GM04503 (cell line): ENCODE data around the gene PARVB.

Source experiments
- DNase-seq: peaks from one replicate; pipeline ENCODE4 v3.0.0-alpha.2; 2012; ENCODE audit warnings: low read depth

The PARVB gene

DNA sequence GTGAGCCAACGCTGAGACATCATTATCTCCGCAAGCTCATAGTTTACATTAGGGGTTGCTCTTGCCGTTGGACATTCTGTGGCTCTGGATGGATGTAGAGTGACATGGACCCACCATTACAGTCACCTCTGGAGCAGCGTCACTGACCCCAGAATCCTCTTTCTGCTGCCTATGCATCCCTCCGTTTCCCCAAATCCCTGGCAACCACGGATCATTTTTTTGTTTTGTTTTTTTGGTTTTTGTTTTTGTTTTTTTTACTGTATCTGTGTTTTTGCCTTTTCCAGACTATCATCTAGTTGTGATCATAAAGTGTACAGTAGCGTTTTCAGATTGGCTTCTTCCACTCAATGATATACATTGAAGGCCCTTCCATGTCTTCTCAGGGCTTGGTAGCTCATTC, 4.0 kb downstream of the PARVB start:
- no peak for DNase-seq

DNA sequence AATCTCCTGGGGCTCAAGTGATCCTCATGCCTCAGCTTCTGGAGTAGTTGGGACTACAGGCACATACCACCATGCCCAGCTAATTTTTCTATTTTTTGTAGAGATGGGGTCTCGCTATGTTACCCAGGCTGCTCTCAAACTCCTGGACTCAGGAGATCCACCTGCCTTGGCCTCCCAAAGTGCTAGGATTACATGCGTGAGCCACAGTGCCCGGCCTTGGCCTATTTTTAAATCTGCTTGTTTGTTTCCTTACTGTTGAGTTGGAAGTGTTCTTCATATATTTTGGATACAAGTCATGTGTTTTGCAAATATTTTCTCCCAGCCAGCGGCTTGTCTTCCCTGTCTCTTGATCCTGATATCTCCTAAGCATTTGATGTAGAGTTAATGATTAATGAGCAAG, 5.0 kb downstream of the PARVB start:
- no peak for DNase-seq

DNA sequence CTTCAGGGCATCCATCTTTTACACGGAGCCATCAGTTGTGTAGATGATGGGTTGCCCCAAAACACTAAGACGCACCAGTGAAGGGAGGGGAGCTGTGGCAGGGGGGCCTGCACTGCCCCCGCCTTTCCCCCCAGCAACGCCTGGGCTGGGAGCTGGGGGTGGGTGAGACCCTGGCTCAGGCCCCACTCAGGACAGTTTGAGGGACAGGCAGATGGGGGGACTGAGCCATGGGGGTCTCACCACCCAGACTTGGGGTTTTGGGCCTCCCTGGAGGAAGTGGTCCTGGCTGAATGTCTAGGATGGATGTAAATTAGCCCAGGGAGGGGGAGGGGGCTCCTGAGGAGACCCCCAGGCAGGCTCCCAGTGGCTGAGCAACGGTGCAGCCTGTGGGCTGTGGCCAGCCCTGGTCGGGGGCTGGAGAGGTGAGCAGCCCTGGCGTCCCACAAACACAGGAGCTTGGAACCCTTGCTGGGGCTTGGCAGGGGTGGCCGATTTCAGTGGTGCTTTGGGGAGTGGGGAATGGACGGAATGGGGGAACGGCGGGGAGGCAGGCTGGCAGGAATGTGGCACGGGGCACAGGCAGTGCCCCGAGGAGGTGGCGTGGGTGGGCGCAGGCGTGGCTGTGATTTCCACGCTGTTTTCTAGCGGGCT, 6.1 kb downstream of the PARVB start:
- DNase-seq = no peak

DNA sequence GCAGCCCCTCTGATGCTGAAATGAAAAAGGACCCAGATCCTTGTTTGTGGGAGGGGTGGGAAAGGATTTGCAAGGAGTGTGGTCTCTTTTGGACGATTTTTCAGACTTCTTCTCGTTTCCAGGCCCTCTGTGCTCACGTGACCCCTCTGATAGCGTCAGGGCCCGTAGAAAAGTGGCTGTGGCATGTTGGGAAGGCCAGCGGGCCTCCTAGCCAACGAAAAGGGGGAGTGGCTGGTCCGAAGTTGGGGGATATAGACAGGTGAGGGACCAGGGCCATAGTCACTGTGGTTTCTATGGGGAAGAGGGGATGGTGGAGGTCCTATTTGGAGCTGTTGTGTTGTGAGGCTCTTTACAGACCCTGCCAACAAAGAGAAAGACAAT, 6.6 kb downstream of the PARVB start:
- DNase-seq = no peak

DNA sequence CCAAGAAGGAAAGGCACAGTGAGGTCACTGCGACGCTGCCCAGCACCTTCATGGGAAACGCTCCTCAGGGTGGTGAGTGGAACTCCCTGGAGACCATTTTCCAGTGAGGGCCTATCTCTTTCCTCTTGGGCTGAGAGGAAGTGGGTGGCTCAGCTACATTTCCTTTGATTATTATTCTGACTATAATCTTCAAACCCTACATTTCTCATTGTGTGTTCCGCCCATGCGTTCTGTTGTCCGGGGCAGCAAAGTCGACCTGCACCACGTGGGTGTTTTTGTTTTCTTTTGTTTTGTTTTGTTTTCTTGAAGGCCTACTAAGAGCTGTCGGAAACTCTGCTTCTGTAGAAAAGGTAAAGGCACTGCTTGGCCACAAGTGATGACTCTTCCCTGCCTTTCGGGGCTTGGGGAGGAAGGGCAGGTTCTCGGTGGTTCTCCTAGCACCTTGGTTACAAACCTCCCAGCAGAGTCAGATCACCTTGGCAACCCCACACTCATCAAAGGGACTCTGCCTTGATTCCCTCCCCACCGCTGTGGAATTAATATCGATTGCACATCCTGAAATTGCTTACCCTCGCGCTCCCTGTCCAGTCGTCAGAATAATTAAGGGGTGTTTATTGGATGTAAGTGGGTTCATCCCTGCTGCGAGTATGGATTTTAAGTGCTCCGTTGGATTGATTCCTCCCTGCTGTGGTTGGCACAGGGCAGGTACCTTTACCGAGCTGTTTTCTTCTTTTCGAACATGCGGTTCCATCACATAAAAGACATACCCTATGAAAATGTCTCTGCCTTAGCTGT, 7.3 kb downstream of the PARVB start:
- DNase-seq = no peak

DNA sequence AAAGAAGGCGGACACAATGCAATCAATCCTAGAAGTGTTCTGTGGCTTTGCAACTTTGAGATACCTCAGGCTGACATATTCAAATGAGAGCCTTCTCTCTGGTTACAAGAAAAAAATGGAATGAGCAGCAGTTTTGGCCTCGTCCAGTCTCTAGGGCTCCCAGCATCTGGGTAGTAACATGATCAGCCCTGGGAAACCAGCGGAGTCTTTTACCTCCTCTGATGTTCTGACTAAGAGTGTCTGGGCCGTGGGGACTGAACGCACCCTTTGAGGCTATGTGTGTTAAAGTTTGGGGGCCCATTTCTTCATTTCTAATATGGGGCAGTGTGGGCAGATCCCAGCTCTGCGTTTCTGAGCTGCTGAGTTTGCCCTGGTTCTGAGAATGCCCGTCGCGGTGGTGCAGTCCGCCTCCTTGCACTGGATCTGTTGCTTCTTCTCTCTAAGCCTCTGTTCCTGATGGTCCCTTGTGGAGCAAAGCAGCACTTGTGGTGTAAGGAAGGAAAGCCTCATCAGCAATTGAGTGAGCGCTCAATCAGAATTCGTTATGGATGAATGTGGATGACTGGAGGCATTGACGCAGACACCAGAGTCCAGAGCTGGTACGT, 8.1 kb downstream of the PARVB start:
- DNase-seq = no peak

DNA sequence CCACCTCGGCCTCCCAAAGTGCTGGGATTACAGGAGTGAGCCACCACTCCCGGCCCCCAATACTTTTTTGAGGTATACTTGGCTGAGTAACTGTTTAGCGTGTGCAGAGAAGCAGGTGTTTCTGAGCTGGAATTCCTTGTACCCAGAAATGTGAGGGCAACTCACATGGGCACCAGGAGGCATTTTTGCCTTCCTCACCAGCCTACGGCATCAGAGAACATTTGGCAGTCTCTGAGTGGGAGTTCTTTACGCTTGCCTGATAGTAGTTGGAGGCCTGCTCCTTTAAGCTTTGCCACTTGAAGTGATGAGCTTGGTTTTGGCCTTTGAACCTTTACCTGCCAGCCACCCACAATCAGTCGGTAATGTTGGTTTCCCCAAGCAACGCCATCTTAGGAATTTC, 9.2 kb downstream of the PARVB start:
- no peak for DNase-seq

DNA sequence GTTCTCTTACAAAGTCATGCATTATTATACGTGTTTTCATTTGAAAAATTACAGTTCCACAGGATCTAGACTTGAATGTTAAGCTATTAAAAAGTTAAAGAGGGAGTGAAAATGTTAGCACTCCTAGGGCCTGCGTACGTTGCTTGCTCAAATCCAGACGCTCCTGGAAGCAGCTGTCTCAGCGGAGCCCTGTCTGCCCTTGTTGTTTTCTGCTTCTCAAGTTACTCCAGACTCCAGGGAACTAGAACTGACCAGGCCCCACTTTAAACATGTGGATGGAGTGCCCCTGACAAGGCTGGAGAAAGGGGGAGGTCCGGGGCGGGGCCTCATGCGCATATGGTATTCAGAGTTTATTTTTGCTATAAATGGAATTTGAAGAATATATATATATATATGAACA, 9.6 kb downstream of the PARVB start:
- no peak for DNase-seq

DNA sequence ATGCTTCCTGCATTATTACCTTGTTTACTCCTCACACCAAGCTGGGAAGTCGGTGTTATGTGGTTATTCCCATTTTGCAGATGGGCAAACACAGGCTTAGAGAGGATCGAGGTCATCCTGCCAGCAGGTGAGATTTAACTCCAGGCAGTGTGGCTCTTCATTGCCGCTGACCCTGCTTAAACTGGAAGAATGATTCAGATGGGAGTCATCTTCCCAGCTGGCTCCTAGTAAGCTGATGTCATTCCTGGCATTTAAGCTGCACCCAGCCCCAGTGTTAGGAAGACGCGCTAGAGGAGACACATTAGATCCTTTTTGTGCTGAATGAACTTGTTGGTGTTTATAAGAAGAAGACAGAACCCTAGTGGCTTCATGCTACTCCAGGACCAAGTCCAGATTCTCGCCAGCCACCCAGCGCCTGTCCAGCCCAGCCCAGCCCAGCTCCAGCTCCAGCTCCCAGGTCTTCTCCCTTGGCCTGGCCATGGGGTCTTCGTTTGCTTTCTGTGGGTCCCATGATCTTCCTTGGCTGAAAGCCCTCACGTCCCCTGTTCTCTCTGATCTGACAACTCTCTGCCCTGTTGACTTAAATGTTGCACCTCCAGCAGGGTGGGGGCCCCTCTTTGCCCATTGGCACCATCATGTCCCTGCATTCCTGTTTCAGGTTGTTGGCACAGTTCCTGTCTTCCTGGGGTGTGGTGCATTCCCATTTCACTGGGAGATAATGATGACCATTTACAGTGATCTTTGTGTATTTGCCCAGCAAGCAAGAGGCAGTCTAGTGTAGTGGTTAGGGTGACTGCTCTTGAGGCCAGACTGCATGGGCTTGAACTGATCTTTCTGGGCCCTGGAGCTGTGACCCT, 13.6 kb downstream of the PARVB start:
- DNase-seq = peak; percentile 89

DNA sequence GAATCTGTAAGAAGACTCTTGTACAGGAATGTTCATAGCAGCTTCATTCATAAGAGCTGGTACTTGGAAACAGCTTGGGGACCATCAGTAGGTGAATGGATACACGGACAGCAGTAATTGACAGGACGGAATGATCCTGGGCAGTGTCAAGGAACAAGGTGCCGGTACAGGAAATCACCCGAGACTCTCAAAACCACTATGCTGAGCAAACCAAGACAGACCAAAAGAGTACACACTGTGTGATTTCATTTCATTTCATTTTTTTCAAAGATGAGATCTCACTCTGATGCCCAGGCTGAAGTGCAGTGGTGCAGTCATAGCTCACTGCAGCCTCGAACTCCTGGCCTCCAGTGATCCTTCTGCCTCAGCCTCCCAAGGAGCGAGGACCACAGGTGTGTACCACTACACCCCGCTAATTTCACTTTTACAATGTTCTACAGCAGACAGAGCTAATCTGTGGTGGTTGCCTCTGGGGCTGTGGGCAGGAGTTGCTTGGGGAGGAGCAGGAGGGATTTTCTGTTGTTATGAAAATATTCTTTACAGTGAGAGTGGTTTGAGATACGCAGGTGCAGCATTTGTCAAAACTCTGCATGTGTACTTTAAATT, 15.6 kb downstream of the PARVB start:
- DNase-seq = no peak

DNA sequence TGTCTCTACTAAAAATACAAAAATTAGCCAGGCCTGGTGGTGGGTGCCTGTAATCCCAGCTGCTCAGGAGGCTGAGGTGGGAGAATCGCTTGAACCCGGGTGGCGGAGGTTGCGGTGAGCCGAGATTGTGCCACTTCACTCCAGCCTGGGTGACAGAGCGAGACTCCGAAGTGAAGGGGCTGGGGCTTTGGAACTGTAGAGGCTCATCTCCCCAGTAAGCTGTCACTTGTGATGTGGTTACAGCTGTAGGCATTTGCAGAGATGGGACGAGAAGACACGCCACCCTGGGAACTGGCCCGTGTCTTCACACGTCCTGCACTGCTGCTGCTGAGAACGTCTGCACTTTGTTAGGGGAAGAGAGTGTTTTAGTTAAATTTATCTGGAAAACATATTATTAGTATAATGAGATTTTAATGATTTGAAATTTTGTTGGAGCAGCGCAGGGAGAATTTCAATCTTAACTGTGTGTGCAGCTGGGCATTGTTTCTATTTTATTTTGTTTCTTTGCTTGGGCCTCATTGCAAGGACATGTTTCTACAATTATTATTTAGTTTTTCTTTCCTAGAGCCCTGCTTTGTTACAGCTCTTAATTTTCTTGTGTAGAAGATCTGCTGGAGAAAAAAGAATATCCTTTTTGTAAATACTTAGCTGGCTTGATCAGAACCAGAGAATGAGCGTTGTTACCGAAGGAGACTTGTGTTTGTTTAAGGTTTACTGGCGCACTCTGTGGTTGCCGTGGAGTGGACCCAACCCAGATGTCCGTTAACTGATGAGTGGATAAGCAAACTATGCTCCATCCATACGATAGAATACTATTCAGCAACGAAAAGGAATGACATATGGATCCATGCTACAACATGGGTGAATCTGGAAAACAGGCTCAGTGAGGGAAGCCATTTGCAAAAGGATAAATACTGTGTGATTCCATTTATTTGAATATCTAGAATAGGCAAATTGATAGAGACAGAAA, 18.4 kb downstream of the PARVB start:
- DNase-seq = no peak

DNA sequence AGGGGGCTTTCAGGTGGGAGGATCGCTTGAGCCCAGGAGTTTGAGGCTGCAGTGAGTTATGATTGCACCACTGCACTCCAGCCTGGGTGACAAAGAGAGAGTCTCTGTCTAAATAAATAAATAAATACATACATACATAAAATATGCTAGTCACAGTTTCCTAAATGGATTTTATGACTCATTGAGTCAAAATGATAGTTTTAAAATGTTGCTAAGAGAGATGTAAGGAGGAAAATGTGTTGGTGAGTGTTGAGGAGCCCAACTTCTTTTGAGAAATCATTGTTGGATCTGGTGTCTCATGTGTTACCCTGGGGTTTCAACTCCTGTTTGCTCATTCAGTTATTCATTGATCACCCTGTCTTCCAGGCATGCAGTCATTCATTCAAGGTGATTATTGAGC, 21.0 kb downstream of the PARVB start:
- DNase-seq = no peak

DNA sequence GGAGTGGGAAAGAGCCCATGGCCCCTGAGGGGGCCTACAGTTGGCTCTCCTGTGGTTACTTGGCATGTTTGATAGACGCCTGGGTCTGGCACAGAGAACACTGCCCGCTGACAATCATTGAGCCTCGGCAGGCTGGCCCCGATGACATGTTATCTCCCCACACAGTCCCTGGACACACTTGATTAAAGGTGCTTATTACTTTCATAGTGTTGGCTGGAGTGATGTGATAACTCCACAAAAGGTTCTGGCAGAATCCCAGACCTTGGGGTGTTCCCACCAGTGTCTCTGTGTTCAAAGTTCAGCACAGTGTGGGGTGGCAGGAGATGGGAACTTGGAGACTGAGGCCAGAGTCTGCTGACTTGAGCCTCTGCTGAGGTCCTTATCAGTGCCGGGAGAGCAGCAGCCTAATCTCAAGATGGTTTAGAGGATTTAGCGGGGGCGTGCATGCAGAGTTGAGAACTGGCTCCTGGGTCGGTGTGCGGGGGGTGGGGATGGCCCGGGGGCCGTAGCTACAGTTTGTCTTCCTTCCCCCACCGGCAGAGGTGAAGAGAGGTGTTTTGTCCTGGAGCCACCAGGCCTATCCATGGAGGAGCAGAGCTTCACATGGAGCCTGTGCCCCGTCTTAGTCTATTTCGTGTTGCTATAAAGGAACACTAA, 22.5 kb downstream of the PARVB start:
- DNase-seq = no peak

DNA sequence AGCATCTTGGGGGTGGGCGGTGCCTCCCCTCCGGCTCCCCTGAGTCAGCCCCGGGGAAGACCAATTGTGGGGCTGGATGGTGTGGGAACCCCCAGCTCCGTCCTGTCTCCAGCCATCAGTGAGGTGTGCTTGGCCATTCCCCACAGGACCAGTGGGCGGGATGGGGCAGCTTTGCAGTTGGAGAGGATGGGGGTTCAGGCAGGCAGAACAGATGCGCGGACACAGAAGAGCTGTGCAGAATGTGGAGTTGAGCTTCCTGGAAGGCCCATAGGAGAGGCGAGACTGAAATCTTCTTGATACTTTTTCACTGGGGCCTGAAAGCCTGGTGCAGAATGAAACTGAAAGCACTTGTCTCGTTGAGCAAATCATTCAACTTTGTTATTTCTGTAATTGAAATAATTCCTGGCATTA, 23.8 kb downstream of the PARVB start:
- no peak for DNase-seq

DNA sequence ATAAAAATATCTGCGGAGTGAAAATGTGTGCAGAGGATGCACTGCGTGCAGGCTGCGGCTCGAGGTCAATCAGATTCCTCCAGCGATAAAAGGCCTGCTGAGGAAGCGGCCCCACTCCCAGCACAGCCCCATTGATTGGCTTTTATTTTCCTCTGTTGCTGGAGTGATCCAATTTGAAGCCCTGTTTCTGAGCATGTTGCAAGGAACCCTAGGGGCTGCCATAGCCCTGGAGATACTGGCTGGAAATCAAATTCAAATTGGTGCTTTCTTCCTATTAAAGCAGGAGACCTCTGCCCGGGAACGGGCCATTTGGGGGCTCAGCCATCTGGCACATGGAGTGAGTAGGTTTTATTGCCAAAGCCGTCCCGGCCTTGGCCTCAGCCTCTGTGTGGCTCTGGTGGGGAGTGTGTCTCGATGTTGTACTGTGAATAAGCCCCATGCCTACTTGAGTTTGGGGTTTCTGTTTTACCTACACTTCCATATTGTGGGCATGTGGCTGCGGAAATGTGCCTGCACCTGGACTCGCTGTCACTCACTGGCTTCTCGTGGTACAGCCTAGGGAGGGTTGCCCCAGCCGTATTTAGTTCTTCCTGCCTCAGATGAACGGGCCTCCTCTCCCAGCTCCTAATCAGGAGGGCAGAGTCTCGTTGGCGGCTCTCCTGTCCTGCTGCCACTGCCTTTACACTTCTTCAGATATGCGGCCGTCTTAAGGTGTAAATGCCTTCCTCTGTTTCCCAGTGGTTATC, 25.6 kb downstream of the PARVB start:
- no peak for DNase-seq

DNA sequence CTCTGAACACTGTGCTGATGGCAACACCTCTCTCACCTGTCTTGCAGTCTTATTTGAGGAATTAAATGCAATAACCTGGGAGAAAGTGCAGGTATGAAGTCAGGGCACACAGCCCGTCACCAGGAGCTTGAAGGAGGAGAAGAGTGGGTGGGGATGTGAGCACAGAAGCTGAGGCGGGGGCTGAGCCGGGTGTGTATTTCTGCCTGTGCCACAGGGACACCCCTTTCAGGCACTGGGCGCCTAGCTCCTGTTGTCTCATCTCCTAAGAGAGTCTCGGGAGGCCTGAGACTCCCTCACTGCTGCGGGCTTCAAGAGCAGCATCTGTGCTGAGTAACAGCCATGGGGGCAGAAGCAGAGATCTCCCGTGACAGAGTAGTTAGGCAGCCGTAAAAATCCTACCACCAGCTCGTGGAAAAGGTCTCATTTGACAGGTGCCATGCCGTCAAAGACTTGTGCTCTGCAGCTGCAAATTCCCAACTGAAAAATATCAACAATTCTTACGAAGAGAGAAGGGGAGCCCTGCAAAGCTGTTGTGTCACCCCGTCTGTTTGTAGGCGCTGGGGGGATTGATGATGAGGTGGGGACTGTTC, 26.8 kb downstream of the PARVB start:
- DNase-seq = no peak

DNA sequence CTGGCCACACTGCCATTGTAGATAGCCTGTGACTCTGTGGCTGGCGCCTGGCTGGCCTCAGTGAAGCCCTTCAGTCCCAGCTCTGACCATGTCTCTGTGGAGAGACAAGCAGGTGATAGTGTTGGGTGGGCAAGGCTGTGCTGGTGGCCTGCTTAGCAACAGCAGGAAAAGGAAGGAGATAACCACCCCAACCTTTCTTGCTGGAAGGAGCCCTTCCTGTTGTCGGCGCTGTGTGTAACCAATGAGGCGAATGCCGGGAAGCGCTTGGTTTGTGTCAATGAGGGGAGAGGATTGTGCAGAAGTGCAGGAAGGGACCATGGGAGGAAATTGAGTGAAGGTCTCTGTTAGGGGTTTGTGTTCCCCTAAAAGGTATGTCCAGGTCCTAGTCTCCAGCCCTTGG, 27.3 kb downstream of the PARVB start:
- no peak for DNase-seq

DNA sequence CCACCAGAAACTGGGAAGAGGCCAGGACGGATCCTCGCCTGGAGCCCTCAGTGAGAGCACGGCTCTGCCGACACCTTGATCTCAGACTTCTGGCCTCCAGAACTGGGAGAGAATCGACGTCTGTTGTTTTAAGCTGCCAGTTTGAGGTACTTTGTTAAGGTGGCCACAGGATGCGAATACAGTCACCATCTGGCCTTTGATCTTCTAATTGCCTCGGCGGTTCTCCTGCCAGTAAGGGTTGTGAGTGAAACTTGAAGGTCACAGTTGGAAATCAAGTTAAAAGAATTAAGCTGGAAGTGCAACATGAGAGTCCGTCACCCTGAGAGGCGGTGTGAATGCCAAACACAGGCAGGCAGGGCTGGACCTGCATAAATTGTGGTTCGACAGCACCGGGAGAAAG, 27.9 kb downstream of the PARVB start:
- DNase-seq = no peak

DNA sequence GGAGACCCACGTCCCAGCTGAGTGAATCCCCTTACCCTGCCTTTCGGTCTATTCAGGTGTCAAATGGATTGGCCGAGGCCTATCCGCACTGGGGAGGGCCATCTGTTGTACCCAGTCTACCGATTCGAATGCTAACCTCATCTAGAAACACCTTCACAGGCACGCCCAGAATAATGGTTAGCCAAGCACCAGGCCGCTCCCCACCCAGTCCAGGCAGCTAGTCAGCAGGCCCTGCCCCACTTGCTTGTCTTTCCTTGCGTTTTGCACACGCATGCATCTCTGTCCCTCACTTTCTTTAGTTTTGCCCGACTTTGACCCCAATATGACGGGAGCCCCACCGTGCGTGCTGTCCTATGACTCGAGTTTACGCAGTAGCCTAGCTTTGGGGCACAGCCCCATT, 31.7 kb downstream of the PARVB start:
- no peak for DNase-seq
